Caki2 (cell line): ENCODE measurements around the gene HPCAL4. TPM values are rescaled to one million over a fixed set of nuclear protein-coding genes. Genes with fewer than 3 reads are reported as not detected.

Experiments
- DNase-seq: peaks from one replicate; pipeline ENCODE4 v3.0.0-alpha.2; 2015; ENCODE audit warnings: low read depth
- in situ Hi-C: cut with HindIII; loops from 2 replicates; pipeline ENCODE4 v1.10.0; 2016; ENCODE audit warnings: low sequenced_read_pairs, low pct_unique_long_range_greater_than_20kb, mixed read lengths
- total RNA-seq: library from RNA; depleted of rRNA; stranded (reverse); fragments of >200 nt; shearing (Covaris generic); gene quantifications from 2 replicates; pipeline ENCODE4 v1.2.3, GENCODE V29; 2014; ENCODE audit warnings: low replicate concordance

Gene HPCAL4
- total RNA-seq, 1 experiment from 2014 or later, result 0.03 TPM

GRCh38 chr1:39683591-39684312 lies 7.5 kb downstream of the HPCAL4 start:
- DNase-seq, result no peak
- in situ Hi-C loops, result no loop called here

GRCh38 chr1:39681999-39682398 lies 9.2 kb downstream of the HPCAL4 start:
- no peak for DNase-seq
- in situ Hi-C loops, result no loop called here

GRCh38 chr1:39681294-39681693 lies 9.9 kb downstream of the HPCAL4 start:
- no peak for DNase-seq

GRCh38 chr1:39680751-39681150 lies 10.5 kb downstream of the HPCAL4 start:
- in situ Hi-C loops, result no loop called here
- no peak for DNase-seq

More at GRCh38 chr1:39681294-39681693, 9.9 kb downstream of the HPCAL4 start:
- in situ Hi-C loops, result no loop called here

- in situ Hi-C loops, result no loop called here
- no peak for DNase-seq
Observed at GRCh38 chr1:39679821-39680220, 11.4 kb downstream of the HPCAL4 start.

- DNase-seq, result no peak
- in situ Hi-C loops, result no loop called here
Observed at GRCh38 chr1:39678889-39679288, 12.3 kb downstream of the HPCAL4 start.

- no peak for DNase-seq
- in situ Hi-C loops, result no loop called here
Observed at GRCh38 chr1:39677645-39678044, 13.6 kb downstream of the HPCAL4 start.

- in situ Hi-C loops, result no loop called here
- DNase-seq, result no peak
Observed at GRCh38 chr1:39676948-39677548, 14.2 kb downstream of the HPCAL4 start.

GRCh38 chr1:39675220-39675619 lies 16.0 kb downstream of the HPCAL4 start:
- no peak for DNase-seq
- in situ Hi-C loops, result no loop called here

GRCh38 chr1:39673215-39673614 lies 18.0 kb downstream of the HPCAL4 start:
- in situ Hi-C loops, result no loop called here
- DNase-seq, result no peak

GRCh38 chr1:39672551-39672947 lies 18.7 kb downstream of the HPCAL4 start:
- no peak for DNase-seq
- in situ Hi-C loops, result no loop called here

GRCh38 chr1:39671793-39672550 lies 19.3 kb downstream of the HPCAL4 start, which contains the start of gene NT5C1A:
TSS of gene NT5C1A (minus strand) at chr1:39672107. CDS start at chr1:39672038, 69 bp downstream.
- in situ Hi-C loops, result no loop called here
- DNase-seq, result no peak

GRCh38 chr1:39671433-39671792 lies 19.8 kb downstream of the HPCAL4 start:
- in situ Hi-C loops, result no loop called here
- DNase-seq, result no peak

GRCh38 chr1:39670689-39671088 lies 20.5 kb downstream of the HPCAL4 start:
- no peak for DNase-seq
- in situ Hi-C loops, result no loop called here

GRCh38 chr1:39668894-39669293 lies 22.3 kb downstream of the HPCAL4 start:
- in situ Hi-C loops, result no loop called here
- no peak for DNase-seq

- DNase-seq, result no peak
- in situ Hi-C loops, result no loop called here
Observed at GRCh38 chr1:39668111-39668510, 23.1 kb downstream of the HPCAL4 start.

GRCh38 chr1:39666772-39667171 lies 24.5 kb downstream of the HPCAL4 start:
- DNase-seq, result no peak
- in situ Hi-C loops, result no loop called here

GRCh38 chr1:39663559-39663958 lies 27.7 kb downstream of the HPCAL4 start:
- no peak for DNase-seq
- in situ Hi-C loops, result no loop called here

GRCh38 chr1:39662861-39663260 lies 28.4 kb downstream of the HPCAL4 start:
- in situ Hi-C loops, result no loop called here

More at GRCh38 chr1:39662861-39663260, 28.4 kb downstream of the HPCAL4 start:
- no peak for DNase-seq
